C4-2B (cell line): ENCODE results near the gene CAGE1.

ENCODE experiments used
- ZFX ChIP-seq: fragments of 450-650 bp; IDR thresholded peaks from 2 replicates; pipeline ENCODE4 v1.6.1; 2017
- TF ChIP-seq, protein P1 (sequence below): fragments of 450-650 bp; conservative IDR thresholded peaks from 2 replicates; pipeline ENCODE4 v1.5.1; 2017; ENCODE audit warnings: mild to moderate bottlenecking

DNA sequence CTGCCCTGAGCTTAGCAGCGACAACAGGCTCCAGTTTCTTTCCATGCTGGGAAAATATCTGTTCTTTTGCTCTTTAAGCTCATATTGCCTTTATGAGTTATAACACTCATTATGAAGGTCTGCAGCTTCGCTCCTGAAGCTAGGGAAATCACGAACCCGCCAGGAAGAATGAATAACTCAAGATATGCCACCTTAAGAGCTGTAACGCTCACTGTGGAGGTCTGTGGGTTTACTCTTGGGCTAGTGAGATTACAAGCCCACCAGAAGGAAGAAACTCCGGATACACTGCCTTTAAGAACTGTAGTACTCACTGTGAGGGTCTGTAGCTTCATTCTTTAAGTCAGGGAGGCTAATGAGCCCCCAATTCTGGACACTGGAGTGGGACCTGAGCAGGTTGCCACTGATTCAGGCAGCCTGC is 73.6 kb downstream of the CAGE1 start:
- TF ChIP-seq, protein P1, sequence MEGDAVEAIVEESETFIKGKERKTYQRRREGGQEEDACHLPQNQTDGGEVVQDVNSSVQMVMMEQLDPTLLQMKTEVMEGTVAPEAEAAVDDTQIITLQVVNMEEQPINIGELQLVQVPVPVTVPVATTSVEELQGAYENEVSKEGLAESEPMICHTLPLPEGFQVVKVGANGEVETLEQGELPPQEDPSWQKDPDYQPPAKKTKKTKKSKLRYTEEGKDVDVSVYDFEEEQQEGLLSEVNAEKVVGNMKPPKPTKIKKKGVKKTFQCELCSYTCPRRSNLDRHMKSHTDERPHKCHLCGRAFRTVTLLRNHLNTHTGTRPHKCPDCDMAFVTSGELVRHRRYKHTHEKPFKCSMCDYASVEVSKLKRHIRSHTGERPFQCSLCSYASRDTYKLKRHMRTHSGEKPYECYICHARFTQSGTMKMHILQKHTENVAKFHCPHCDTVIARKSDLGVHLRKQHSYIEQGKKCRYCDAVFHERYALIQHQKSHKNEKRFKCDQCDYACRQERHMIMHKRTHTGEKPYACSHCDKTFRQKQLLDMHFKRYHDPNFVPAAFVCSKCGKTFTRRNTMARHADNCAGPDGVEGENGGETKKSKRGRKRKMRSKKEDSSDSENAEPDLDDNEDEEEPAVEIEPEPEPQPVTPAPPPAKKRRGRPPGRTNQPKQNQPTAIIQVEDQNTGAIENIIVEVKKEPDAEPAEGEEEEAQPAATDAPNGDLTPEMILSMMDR = no peak
- TF ChIP-seq ZFX = no peak
